Lower lobe of right lung (tissue), 2 donors: Measurements from ENCODE around the gene MLST8. TPM values are rescaled to one million over a fixed set of nuclear protein-coding genes. Genes with fewer than 3 reads are reported as not detected.
A peak's percentile ranks its signal among the peaks of the same experiment; 100 is the strongest.

Experiments used
- ATAC-seq, 2 donors: fragments of 200-7000 bp; cut with Tn5 transposase; one replicate each; pipeline ENCODE4 v1.9.1; 2020 to 2022; ENCODE audit warnings: mild to moderate bottlenecking in 2 of 2, moderate library complexity in 2 of 2
- DNase-seq: peaks from one replicate; pipeline ENCODE4 v3.0.0-alpha.2; 2020
- H3K27ac ChIP-seq: fragments of 200-600 bp; one replicate; pipeline ENCODE4 v1.8.0; 2022
- H3K27me3 ChIP-seq: fragments of 200-600 bp; one replicate; pipeline ENCODE4 v1.8.0; 2022; ENCODE audit warnings: low read depth
- H3K36me3 ChIP-seq: fragments of 200-600 bp; one replicate; pipeline ENCODE4 v1.8.0; 2022; ENCODE audit warnings: mild to moderate bottlenecking
- H3K4me1 ChIP-seq: fragments of 200-600 bp; one replicate; pipeline ENCODE4 v1.8.0; 2022
- H3K4me3 ChIP-seq: fragments of 200-600 bp; one replicate; pipeline ENCODE4 v1.8.0; 2022; ENCODE audit warnings: mild to moderate bottlenecking
- H3K9me3 ChIP-seq: fragments of 200-600 bp; one replicate; pipeline ENCODE4 v1.8.0; 2022
- CTCF ChIP-seq: fragments of 200-600 bp; IDR thresholded peaks from one replicate; pipeline ENCODE4 v1.8.0; 2022; ENCODE audit warnings: antibody characterized with exemption, mild to moderate bottlenecking
- intact Hi-C: fragments of 100-400 bp; cut with DNase I; formaldehyde crosslinking; loops from one replicate; pipeline ENCODE4 v1.11.0; 2022
- total RNA-seq: library from RNA; stranded (reverse); fragmentation: NEBNext Ultra II Directional; extraction: Animal tissue kit (Norgen Biotek cat#: 25700); gene quantifications from one replicate; pipeline ENCODE4 v1.2.1, GENCODE V29; 2021
- donor health status: DM: no; HTN: yes; CAD: no; lungs with severe emphysema.

MLST8 gene
- total RNA-seq, 1 donor from 2014 or later: 26.6 TPM

GRCh38 chr16:2235234-2235651, 30.0 kb downstream of the MLST8 start:
- no peak overlapping the region for H3K27ac ChIP-seq
- peaks cover 25% of the 10 kb centered on the region for H3K4me1 ChIP-seq
- no peak for DNase-seq
- ATAC-seq: no peak
- no peaks in the 10 kb centered on the region for H3K9me3 ChIP-seq
- H3K4me3 ChIP-seq: no peak overlapping the region
- peaks cover 61% of the 10 kb centered on the region for H3K36me3 ChIP-seq
- intact Hi-C loops: no loop called here
- TF ChIP-seq CTCF: no peak
- H3K27me3 ChIP-seq: peaks cover 30% of the 10 kb centered on the region

GRCh38 chr16:2235695-2236336, 30.6 kb downstream of the MLST8 start:
- peaks cover 25% of the 10 kb centered on the region for H3K4me1 ChIP-seq
- peaks cover 30% of the 10 kb centered on the region for H3K27me3 ChIP-seq
- DNase-seq (no peak), ATAC-seq (no peak)
- no peak overlapping the region for H3K4me3 ChIP-seq
- TF ChIP-seq CTCF: no peak
- no peak overlapping the region for H3K27ac ChIP-seq
- H3K9me3 ChIP-seq: no peaks in the 10 kb centered on the region
- peaks cover 56% of the 10 kb centered on the region for H3K36me3 ChIP-seq
- intact Hi-C loops: no loop called here

- peak within 1 kb of the TSS; percentile 7 for H3K4me3 ChIP-seq
Measured at GRCh38 chr16:2236337-2237101, 31.3 kb downstream of the MLST8 start, which contains the start of gene DNASE1L2. Gene DNASE1L2, plus strand, starts transcription at chr16:2236444. Its CDS starts 373 bp downstream, at chr16:2236817.

GRCh38 chr16:2237102-2237482, 31.8 kb downstream of the MLST8 start:
- H3K36me3 ChIP-seq: peaks cover 49% of the 10 kb centered on the region
- intact Hi-C loops: no loop called here
- no peak for DNase-seq
- no peak for TF ChIP-seq CTCF
- H3K4me1 ChIP-seq: peaks cover 25% of the 10 kb centered on the region
- peaks cover 30% of the 10 kb centered on the region for H3K27me3 ChIP-seq
- no peak overlapping the region for H3K27ac ChIP-seq
- H3K4me3 ChIP-seq: peak overlapping the region; percentile 7
- H3K9me3 ChIP-seq: no peaks in the 10 kb centered on the region
- ATAC-seq: no peak

More at GRCh38 chr16:2236337-2237101, 31.3 kb downstream of the MLST8 start, which contains the start of gene DNASE1L2:
- intact Hi-C loops: no loop called here
- Histone ChIP-seq H3K27me3 (peaks cover 30% of the 10 kb centered on the region), H3K4me1 (peaks cover 25% of the 10 kb centered on the region), H3K27ac (no peak within 1 kb of the TSS), H3K36me3 (peaks cover 49% of the 10 kb centered on the region), H3K9me3 (no peaks in the 10 kb centered on the region)
- ATAC-seq (peak; percentile 8 to 16), DNase-seq (no peak)
- no peak for TF ChIP-seq CTCF

GRCh38 chr16:2237493-2238149, 32.4 kb downstream of the MLST8 start:
- peaks cover 30% of the 10 kb centered on the region for H3K27me3 ChIP-seq
- intact Hi-C loops: no loop called here
- no peak for DNase-seq

More at GRCh38 chr16:2237493-2238149, 32.4 kb downstream of the MLST8 start:
- H3K4me1 ChIP-seq: peaks cover 25% of the 10 kb centered on the region
- H3K4me3 ChIP-seq: no peak overlapping the region
- H3K27ac ChIP-seq: no peak overlapping the region
- TF ChIP-seq CTCF: no peak
- H3K9me3 ChIP-seq: no peaks in the 10 kb centered on the region
- ATAC-seq: peak; percentile 16 to 28
- H3K36me3 ChIP-seq: peaks cover 49% of the 10 kb centered on the region
